ENCODE data around the gene WHRN. TPM values are rescaled to one million over a fixed set of nuclear protein-coding genes. Genes with fewer than 3 reads are reported as not detected.

WHRN gene
- total RNA-seq, 1 donor from 2014 or later = 14.5 TPM

DNA sequence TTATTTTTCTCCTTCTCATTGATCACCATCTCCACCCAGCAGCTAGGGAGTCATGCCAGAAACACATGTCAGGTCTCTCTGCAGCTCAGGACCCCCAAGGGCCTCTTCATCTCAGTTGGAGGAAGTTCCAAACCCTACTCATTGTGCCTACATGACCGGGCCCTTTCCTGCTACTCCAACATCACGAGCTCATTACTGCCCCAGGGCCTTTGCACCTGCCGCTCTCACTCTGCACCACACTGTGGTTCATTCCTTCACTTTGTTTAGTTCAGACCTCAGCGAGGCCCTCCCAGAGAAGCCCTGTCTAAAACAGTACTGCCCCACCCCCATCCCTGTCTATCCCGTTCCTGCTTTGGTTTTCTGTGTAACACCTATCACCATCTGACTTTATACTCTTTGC lies 95.4 kb downstream of the WHRN start:
- Mint-ChIP-seq H3K27ac (no peak overlapping the region), H3K4me1 (peaks cover 6% of the 10 kb centered on the region), H3K36me3 (ENCODE audit: low read depth) (no peaks in the 10 kb centered on the region), H3K27me3 (no peaks in the 10 kb centered on the region), H3K4me3 (no peak overlapping the region), H3K9me3 (no peaks in the 10 kb centered on the region)
- no peak for DNase-seq
- POLR2A ChIA-PET = no interaction called here
- CTCF ChIA-PET = interaction anchor here (0.6 to 1.3 kb wide), 3 partner anchors 23 to 244 kb away, joined by 3 to 5 read pairs (median 4); no protein-coding TSS in a partner anchor
- no peak for ATAC-seq (ENCODE audit: low read depth)
- no peak for TF ChIP-seq CTCF (IDR thresholded peaks at IDR 0.05)
- intact Hi-C loops (cut with micrococcal nuclease) = loop anchor here (5.0 kb wide), 1 partner anchor 497 kb away; no protein-coding TSS in a partner anchor

GRCh38 chr9:114409103-114409780 lies 96.0 kb downstream of the WHRN start:
- H3K4me1 Mint-ChIP-seq = peaks cover 6% of the 10 kb centered on the region
- DNase-seq (no peak), ATAC-seq (ENCODE audit: low read depth) (no peak)
- ChIA-PET POLR2A (interaction anchor here (0.6 kb wide), 1 partner anchor 43 kb away, joined by 3 read pairs; no protein-coding TSS in a partner anchor), CTCF (interaction anchor here (0.6 to 1.3 kb wide), 5 partner anchors 24 to 244 kb away, joined by 3 to 5 read pairs (median 4); no protein-coding TSS in a partner anchor)
- H3K36me3 Mint-ChIP-seq (ENCODE audit: low read depth) = no peaks in the 10 kb centered on the region
- no peak for TF ChIP-seq CTCF (IDR thresholded peaks at IDR 0.05)
- H3K27ac Mint-ChIP-seq = no peak overlapping the region
- no peaks in the 10 kb centered on the region for H3K9me3 Mint-ChIP-seq
- H3K4me3 Mint-ChIP-seq = no peak overlapping the region
- no peaks in the 10 kb centered on the region for H3K27me3 Mint-ChIP-seq
- intact Hi-C loops (cut with micrococcal nuclease) = loop anchor here (5.0 kb wide), 1 partner anchor 498 kb away; no protein-coding TSS in a partner anchor

GRCh38 chr9:114408645-114409044 lies 96.6 kb downstream of the WHRN start:
- H3K9me3 Mint-ChIP-seq = no peaks in the 10 kb centered on the region
- POLR2A ChIA-PET = no interaction called here

GRCh38 chr9:114407889-114408288 lies 97.4 kb downstream of the WHRN start:
- no peaks in the 10 kb centered on the region for H3K36me3 Mint-ChIP-seq (ENCODE audit: low read depth)
- no peak for TF ChIP-seq CTCF (IDR thresholded peaks at IDR 0.05)
- H3K4me1 Mint-ChIP-seq = peaks cover 6% of the 10 kb centered on the region
- ATAC-seq (ENCODE audit: low read depth) (no peak), DNase-seq (no peak)
- CTCF ChIA-PET = interaction anchor here (1.2 to 5.6 kb wide), 3 partner anchors 184 to 246 kb away, joined by 5 to 126 read pairs (median 21); no protein-coding TSS in a partner anchor
- POLR2A ChIA-PET = no interaction called here
- H3K4me3 Mint-ChIP-seq = no peak overlapping the region
- no peaks in the 10 kb centered on the region for H3K27me3 Mint-ChIP-seq
- H3K27ac Mint-ChIP-seq = no peak overlapping the region
- intact Hi-C loops (cut with micrococcal nuclease) = loop anchor here (5.0 kb wide), 1 partner anchor 499 kb away; no protein-coding TSS in a partner anchor
- H3K9me3 Mint-ChIP-seq = no peaks in the 10 kb centered on the region

More at GRCh38 chr9:114408645-114409044, 96.6 kb downstream of the WHRN start:
- intact Hi-C loops (cut with micrococcal nuclease) = loop anchor here (5.0 kb wide), 1 partner anchor 499 kb away; no protein-coding TSS in a partner anchor
- Mint-ChIP-seq H3K4me3 (no peak overlapping the region), H3K36me3 (ENCODE audit: low read depth) (no peaks in the 10 kb centered on the region), H3K4me1 (peaks cover 6% of the 10 kb centered on the region), H3K27me3 (no peaks in the 10 kb centered on the region), H3K27ac (no peak overlapping the region)
- DNase-seq = no peak
- CTCF ChIA-PET = interaction anchor here (1.2 kb wide), 2 partner anchors 184 to 245 kb away, joined by 4 to 5 read pairs; no protein-coding TSS in a partner anchor
- no peak for ATAC-seq (ENCODE audit: low read depth)
- no peak for TF ChIP-seq CTCF (IDR thresholded peaks at IDR 0.05)

DNA sequence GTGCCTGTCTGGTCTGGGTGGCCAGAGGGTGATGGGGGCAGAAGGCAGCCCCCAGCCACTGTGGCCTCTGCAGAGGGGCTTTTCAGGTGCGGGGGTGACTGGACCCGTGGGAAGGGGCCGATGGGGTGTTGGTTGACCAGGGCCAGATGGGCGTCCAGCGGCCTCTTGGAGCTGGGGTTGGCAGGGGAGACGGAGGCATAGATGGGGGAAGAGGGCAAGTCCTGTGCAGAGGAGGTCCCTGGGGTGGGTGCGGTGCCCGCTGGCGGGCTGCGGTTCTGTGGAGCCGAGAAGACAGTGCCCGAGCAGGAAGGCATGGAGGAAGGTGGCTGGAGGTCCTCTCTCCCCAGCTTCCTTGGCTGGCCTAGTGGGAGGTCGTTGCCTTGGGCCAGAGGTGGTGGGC lies 98.8 kb downstream of the WHRN start:
- H3K4me1 Mint-ChIP-seq = peaks cover 6% of the 10 kb centered on the region
- TF ChIP-seq CTCF (IDR thresholded peaks at IDR 0.05) = no peak
- intact Hi-C loops (cut with micrococcal nuclease) = loop anchor here (5.0 kb wide), 1 partner anchor 501 kb away; no protein-coding TSS in a partner anchor
- CTCF ChIA-PET = interaction anchor here (0.8 to 5.6 kb wide), 22 partner anchors 12 to 1117 kb away, joined by 3 to 126 read pairs (median 7); partner anchors contain the start of genes TEX48 and WHRN
- no peak for DNase-seq
- POLR2A ChIA-PET = interaction anchor here (1.2 to 2.8 kb wide), 4 partner anchors 9 to 181 kb away, joined by 3 to 11 read pairs (median 6); partner anchors contain the start of gene ATP6V1G1
- no peak overlapping the region for H3K27ac Mint-ChIP-seq
- no peak overlapping the region for H3K4me3 Mint-ChIP-seq
- ATAC-seq (ENCODE audit: low read depth) = no peak
- no peaks in the 10 kb centered on the region for H3K27me3 Mint-ChIP-seq
- no peaks in the 10 kb centered on the region for H3K36me3 Mint-ChIP-seq (ENCODE audit: low read depth)
- H3K9me3 Mint-ChIP-seq = no peaks in the 10 kb centered on the region

Measured in activated B cell treated with CpG ODN at 0.5 μM for 24 hours (primary cell).